Fibroblast of the conjunctiva (primary cell): ENCODE results near the gene RCVRN.

ENCODE experiments used
- DNase-seq: peaks from one replicate; pipeline ENCODE4 v3.0.0-alpha.2; 2010; ENCODE audit warnings: low read depth

Gene RCVRN

GRCh38 chr17:9898812-9899211, 6.3 kb downstream of the RCVRN start:
- DNase-seq = no peak

DNA sequence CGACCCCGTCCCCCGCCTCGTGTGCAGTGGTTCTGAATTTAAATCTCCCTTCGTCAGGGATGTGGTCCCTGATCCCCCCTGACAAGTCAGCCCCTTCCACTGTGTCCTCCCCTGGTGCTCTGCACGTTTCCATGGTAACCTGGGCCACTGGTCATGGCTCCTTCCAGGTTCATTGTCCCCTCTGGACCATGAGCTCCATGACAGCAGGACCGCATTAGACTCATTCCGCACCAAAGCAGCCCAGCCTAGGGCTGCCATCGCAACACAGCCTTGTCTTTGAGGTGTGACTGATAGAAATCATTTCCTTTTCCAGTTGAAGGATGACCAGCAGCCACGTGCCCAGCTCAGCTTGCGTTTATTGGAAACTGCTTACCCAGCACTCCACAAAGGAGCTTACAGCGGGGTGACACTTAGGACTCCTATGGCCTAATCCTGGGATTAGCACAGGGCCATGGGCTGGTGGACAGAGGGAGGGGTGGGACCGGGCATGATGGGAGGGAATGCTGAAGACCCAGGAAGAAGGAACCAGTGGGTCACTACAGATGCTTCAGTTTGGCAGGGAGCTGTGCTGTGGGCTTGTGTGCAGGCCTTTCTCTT, 7.6 kb downstream of the RCVRN start:
- no peak for DNase-seq

DNA sequence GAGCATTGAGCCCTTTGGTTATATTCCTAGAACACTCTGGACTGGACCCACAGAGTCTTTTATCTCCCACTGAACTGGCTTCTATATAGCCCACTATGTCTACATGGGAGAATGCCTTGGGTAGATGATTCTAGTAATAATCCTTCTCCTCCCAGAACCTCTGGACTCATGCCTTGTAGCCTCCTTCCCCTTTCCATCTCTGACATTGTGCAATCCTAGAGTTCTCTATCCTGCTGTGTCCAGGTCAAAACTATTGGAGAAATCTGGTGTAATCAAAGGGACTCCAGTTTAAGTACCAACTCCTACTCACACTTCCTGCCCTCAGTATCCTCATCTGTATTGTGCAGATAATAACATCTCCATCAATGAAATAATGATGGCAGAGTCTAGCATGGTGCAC, 9.1 kb downstream of the RCVRN start:
- DNase-seq = no peak

DNA sequence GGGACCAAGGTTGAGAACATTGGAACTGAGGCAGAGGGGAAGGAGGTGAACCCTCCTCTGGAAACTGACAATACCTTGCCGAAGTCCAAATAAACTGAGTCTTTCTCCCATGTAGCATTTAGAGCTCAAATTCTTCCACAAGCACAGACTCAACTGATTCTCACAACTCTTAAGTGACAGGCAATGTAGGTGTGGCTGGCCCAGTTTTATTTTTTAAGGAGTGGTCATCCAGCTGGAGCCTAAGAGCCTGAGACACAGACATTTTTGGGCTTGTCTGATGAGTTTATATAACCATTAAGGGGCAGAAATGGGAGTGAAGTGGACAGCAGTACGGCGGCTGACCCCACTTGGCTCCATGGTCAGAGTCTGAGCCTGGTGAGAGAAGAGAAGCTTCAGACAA, 10.8 kb downstream of the RCVRN start:
- no peak for DNase-seq

- no peak for DNase-seq
Observed at GRCh38 chr17:9893411-9894012, 11.6 kb downstream of the RCVRN start.

- DNase-seq = no peak
Observed at GRCh38 chr17:9890124-9890523, 14.9 kb downstream of the RCVRN start.

DNA sequence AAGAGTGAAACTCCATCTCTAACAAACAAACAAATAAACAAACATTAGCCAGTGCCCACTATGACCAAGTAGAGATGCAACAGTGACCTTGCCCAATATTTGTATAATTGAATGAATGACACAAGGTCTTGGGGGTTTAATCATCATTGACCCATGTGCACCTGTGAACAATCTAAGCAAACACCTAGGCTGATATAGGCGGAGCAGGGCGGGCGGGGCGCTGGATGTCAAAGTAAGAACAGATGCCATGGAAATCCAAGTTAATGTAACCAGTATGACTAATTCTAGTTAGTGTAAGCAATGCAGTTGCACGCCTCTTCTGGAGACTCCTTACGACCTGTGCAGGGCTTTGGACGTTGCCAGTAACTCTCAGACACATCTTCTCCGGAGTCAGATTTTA, 17.6 kb downstream of the RCVRN start:
- DNase-seq = no peak

GRCh38 chr17:9886141-9886930, 18.7 kb downstream of the RCVRN start:
- no peak for DNase-seq

GRCh38 chr17:9883451-9883850, 21.6 kb downstream of the RCVRN start:
- no peak for DNase-seq

- DNase-seq = no peak
Observed at GRCh38 chr17:9880582-9880999, 24.5 kb downstream of the RCVRN start.

DNA sequence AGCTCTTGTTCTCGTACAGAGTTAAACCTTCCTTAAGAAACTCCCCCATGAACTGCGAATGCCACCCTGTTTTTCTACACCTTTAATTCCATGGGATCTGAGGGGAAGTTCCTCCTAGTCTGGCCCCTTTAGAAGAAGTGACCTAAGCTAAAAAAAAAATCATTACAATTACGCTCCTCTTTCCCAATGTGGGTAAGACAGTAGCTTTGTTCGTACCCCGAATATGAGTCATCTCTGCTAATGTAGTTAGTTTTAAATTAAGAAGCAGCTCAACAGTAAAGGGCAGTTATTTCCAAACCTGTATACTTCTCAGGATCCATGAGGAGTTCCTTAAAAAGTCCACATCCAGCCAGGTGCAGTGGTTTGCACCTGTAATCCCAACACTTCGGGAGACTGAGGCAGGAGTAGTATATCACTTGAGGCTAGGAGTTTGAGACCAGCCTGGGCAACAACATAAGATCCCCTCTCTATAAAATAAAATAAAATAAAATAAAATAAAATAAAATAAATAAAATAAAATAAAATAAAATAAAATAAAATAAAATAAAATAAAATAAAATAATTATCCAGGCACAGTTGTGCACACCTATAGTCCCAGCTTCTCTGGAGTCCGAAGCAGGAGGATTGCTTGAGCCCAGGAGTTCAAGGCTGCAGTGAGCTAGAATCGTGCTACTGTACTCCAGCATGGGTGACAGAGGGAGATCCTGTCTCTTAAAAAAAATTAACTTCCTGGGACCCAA, 26.1 kb downstream of the RCVRN start:
- no peak for DNase-seq

GRCh38 chr17:9878356-9878755, 26.7 kb downstream of the RCVRN start:
- no peak for DNase-seq

GRCh38 chr17:9875441-9875840, 29.6 kb downstream of the RCVRN start:
- peak; percentile 9 for DNase-seq

GRCh38 chr17:9874722-9875121, 30.3 kb downstream of the RCVRN start:
- DNase-seq = no peak

- DNase-seq = no peak
Observed at GRCh38 chr17:9872852-9873251, 32.2 kb downstream of the RCVRN start.

DNA sequence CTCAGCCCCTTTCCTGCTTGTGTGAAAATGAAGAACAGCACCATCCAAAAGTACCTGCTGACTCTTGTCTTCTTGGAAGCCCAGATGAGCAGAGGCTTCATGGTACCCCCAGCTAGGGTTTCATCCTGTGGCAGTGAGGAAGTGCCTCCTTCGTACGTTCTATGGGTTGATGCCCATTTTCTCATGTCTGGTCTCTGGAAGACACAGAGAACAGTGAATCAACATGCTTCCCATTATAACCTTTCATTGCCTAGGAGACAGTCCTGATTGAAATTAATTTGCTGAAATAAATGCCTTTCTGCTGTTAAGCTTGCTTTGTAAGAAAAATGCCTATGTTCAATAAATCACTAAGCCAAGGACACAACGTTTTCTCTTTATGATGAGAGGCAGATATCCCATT, 36.5 kb downstream of the RCVRN start:
- DNase-seq = no peak

- no peak for DNase-seq
Observed at GRCh38 chr17:9865586-9865985, 39.5 kb downstream of the RCVRN start.

DNA sequence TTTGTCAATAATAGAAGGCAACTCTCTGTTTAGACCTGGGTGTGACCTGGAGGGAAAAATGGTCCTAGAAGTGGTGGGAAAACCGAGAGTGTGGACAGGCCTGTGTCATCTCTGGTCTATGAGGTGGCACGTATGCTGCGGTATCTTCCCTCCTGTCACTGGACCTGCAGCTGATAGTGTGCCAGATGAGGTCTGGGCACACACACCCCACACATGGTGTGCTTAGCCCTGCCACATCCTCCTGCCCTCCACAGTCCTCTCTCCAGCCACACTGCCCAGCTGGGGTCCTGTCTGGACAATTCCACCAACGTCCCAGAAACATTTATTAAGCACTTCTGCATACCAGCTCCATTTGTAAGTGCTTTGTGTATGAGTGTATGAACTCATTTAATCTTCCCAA, 42.1 kb downstream of the RCVRN start:
- no peak for DNase-seq

- no peak for DNase-seq
Observed at GRCh38 chr17:9862220-9862619, 42.9 kb downstream of the RCVRN start.

DNA sequence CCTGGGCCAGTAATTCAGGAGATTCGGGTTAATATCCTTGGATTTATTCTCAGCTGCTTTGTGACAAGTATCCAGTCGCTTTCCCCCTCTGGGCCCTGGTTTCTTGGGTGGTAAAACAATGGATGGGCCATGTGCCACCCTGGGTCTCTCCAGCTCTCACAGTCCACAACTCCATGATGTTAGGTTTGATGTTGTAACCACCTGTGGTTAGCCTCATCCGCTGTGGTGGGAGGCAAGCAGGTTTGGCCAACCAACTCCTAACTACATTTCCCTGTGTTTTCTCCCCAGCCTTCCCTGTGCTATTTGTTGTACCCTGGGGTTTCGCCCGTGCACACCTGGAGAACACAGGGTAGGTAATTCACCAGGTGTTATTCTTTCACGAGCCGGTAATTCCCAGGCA, 44.2 kb downstream of the RCVRN start:
- no peak for DNase-seq

DNA sequence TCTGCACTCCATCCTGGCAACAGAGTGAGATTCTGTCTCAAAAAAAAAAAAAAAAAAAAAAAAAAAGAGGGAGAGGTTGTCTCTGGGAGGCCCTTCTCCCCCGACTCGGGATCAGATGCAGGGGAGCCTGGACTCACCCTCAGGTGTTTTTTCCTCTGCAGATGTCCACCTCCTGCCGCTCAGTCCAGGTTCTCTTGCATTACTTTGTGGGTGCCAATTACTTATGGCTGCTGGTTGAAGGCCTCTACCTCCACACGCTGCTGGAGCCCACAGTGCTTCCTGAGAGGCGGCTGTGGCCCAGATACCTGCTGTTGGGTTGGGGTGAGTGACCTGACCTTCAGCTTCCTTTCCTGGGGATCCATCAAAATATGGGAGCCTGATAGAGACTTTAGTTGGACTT, 45.3 kb downstream of the RCVRN start:
- DNase-seq = no peak

DNA sequence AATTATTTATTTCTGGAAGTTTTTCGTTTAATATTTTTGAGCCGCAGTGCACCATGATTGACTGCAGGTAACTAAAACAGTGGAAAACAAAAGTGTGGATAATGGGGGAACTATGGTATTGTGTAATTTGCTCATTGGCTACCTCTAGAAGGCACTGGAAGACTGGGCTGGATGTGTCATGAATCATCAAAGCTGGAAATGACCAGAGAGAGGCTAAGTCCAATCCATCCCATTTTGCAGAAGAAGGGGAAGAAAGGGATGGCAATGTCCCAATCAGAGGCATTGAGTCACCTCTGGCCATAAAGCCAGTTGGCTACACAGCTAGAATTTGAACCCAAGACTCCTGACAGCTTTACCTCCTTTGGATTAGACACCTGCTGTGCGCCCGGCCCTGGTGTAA, 50.0 kb downstream of the RCVRN start:
- DNase-seq = no peak

DNA sequence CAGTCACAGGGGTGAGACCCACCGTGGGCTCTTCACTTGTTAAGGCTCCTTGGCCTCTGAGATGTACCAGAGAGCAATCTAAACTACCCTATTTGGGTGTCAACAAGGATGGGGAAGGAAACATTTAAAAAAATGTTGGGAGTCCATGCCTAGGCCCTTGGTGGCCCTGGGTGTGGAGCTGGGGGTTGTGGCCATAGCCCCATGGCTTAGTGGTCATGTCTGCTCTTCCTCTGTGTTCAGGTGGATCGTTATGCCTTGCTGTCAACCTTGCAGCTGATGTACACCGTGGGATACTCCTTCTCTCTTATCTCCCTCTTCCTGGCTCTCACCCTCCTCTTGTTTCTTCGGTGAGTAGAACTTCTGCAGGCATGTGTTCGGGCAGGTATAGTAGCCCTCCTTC, 50.8 kb downstream of the RCVRN start:
- DNase-seq = no peak
